Midbrain (tissue), 1 donor: ENCODE data around the gene ESRRA.

ENCODE experiments used
- DNase-seq: peaks from one replicate; lab custom pipeline; 2025; lab: John Stamatoyannopoulos, UW

ESRRA gene

GRCh38 chr11:64352099-64352994 is 47.0 kb downstream of the ESRRA start:
- no peak for DNase-seq

GRCh38 chr11:64352995-64353714 is 47.8 kb downstream of the ESRRA start:
- no peak for DNase-seq

GRCh38 chr11:64353715-64354506 is 48.6 kb downstream of the ESRRA start:
- DNase-seq = no peak

GRCh38 chr11:64355078-64355940 is 50.0 kb downstream of the ESRRA start:
- DNase-seq = peak; percentile 76

GRCh38 chr11:64356498-64357411 is 51.4 kb downstream of the ESRRA start:
- DNase-seq = no peak

- no peak for DNase-seq
Measured at GRCh38 chr11:64357446-64357845, 52.1 kb downstream of the ESRRA start.

- DNase-seq = no peak
Measured at GRCh38 chr11:64357904-64358535, 52.7 kb downstream of the ESRRA start.

- DNase-seq = no peak
Measured at GRCh38 chr11:64358536-64358906, 53.2 kb downstream of the ESRRA start.

GRCh38 chr11:64358907-64359711 is 53.8 kb downstream of the ESRRA start, which contains the start of gene RPS6KA4:
RPS6KA4 (plus strand) TSS chr11:64359162; CDS start chr11:64359236, 74 bp downstream.
- DNase-seq = peak; percentile 73

- no peak for DNase-seq
Measured at GRCh38 chr11:64359712-64360445, 54.6 kb downstream of the ESRRA start.

- no peak for DNase-seq
Measured at GRCh38 chr11:64360448-64360921, 55.2 kb downstream of the ESRRA start.

- no peak for DNase-seq
Measured at GRCh38 chr11:64361659-64362058, 56.3 kb downstream of the ESRRA start.

- no peak for DNase-seq
Measured at GRCh38 chr11:64362339-64362738, 57.0 kb downstream of the ESRRA start.

- no peak for DNase-seq
Measured at GRCh38 chr11:64364435-64364834, 59.1 kb downstream of the ESRRA start.

- no peak for DNase-seq
Measured at GRCh38 chr11:64364911-64365310, 59.6 kb downstream of the ESRRA start.
